HepG2 (cell line): ENCODE results near the gene XRCC5.

Experiments used
- CHD4 ChIP-seq: fragments of 200-600 bp; sonication (generic); IDR thresholded peaks from 2 replicates; pipeline ENCODE4 v1.7.0; 2017; ENCODE audit warnings: mild to moderate bottlenecking, low read length, borderline replicate concordance
- MEIS1 ChIP-seq: sonication (generic); formaldehyde crosslinking; IDR thresholded peaks from 2 replicates; pipeline ENCODE4 v1.9.0; 2021; ENCODE audit warnings: mild to moderate bottlenecking, missing genetic modification reagents, moderate library complexity, borderline replicate concordance
- POLR2AphosphoS5 ChIP-seq: IDR thresholded peaks from 2 replicates; pipeline ENCODE4 v1.6.1; 2012; ENCODE audit warnings: low read depth, low read length
- REST ChIP-seq, 2 experiments: IDR thresholded peaks; 2 replicates each; pipeline ENCODE4 v1.6.1; 2011 to 2012; ENCODE audit warnings: low read length in 2 of 2, borderline replicate concordance in 1 of 2, low read depth in 1 of 2, mild to moderate bottlenecking in 1 of 2, moderate library complexity in 1 of 2
- SETDB1 ChIP-seq: sonication (generic); formaldehyde crosslinking; IDR thresholded peaks from 2 replicates; pipeline ENCODE4 v1.5.1; 2020; ENCODE audit warnings: missing genetic modification reagents, mild to moderate bottlenecking, borderline replicate concordance
- SMC3 ChIP-seq: IDR thresholded peaks from 2 replicates; pipeline ENCODE4 v1.6.1; 2011; ENCODE audit warnings: low read length, improper control_type of control experiment
- THYN1 ChIP-seq: sonication (generic); formaldehyde crosslinking; IDR thresholded peaks from 2 replicates; pipeline ENCODE4 v1.8.1; 2023; ENCODE audit warnings: low read depth, mild to moderate bottlenecking, moderate library complexity, missing genetic modification reagents, borderline replicate concordance
- TF ChIP-seq, protein P1 (sequence below), 2 experiments: sonication (generic) in 1 of 2; formaldehyde crosslinking in 1 of 2; IDR thresholded peaks; 2 replicates each; pipeline versions ENCODE4 v1.5.1 to v1.6.1; 2011 to 2020; ENCODE audit warnings: borderline replicate concordance in 1 of 2, low read depth in 1 of 2, low read length in 1 of 2, mild to moderate bottlenecking in 1 of 2, missing genetic modification reagents in 1 of 2, moderate library complexity in 1 of 2
- TF ChIP-seq, protein P2 (sequence below): sonication (generic); formaldehyde crosslinking; IDR thresholded peaks from 2 replicates; pipeline ENCODE4 v1.8.1; 2022; ENCODE audit warnings: mild to moderate bottlenecking, missing genetic modification reagents
- TF ChIP-seq, protein P3 (sequence below): sonication (generic); formaldehyde crosslinking; IDR thresholded peaks from 2 replicates; pipeline ENCODE4 v1.5.0; 2020; ENCODE audit warnings: mild to moderate bottlenecking, missing genetic modification reagents, moderate library complexity
- TF ChIP-seq, protein P4 (sequence below): sonication (generic); formaldehyde crosslinking; IDR thresholded peaks from 2 replicates; pipeline ENCODE4 v1.4.0; 2020; ENCODE audit warnings: low read depth, mild to moderate bottlenecking, missing genetic modification reagents
- TF ChIP-seq, protein P5 (sequence below): sonication (generic); formaldehyde crosslinking; IDR thresholded peaks from 2 replicates; pipeline ENCODE4 v1.4.0; 2020; ENCODE audit warnings: missing genetic modification reagents

- no peak for TF ChIP-seq THYN1 (CRISPR knock-in tag)
- no peak for TF ChIP-seq CHD4
- TF ChIP-seq, protein P1, sequence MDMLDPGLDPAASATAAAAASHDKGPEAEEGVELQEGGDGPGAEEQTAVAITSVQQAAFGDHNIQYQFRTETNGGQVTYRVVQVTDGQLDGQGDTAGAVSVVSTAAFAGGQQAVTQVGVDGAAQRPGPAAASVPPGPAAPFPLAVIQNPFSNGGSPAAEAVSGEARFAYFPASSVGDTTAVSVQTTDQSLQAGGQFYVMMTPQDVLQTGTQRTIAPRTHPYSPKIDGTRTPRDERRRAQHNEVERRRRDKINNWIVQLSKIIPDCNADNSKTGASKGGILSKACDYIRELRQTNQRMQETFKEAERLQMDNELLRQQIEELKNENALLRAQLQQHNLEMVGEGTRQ (IDR thresholded peaks at IDR 0.05; ENCODE audit: low read depth, low read length), result no peak
- TF ChIP-seq, protein P1 (CRISPR knock-in tag; IDR thresholded peaks at IDR 0.05; ENCODE audit: borderline replicate concordance), result no peak
- no peak for TF ChIP-seq REST (IDR thresholded peaks at IDR 0.05; ENCODE audit: borderline replicate concordance in 1 of 2, low read depth in 1 of 2, low read length in 2 of 2)
- TF ChIP-seq POLR2AphosphoS5, result no peak
- TF ChIP-seq, protein P2, sequence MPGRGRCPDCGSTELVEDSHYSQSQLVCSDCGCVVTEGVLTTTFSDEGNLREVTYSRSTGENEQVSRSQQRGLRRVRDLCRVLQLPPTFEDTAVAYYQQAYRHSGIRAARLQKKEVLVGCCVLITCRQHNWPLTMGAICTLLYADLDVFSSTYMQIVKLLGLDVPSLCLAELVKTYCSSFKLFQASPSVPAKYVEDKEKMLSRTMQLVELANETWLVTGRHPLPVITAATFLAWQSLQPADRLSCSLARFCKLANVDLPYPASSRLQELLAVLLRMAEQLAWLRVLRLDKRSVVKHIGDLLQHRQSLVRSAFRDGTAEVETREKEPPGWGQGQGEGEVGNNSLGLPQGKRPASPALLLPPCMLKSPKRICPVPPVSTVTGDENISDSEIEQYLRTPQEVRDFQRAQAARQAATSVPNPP (CRISPR knock-in tag), result no peak
- TF ChIP-seq, protein P3, sequence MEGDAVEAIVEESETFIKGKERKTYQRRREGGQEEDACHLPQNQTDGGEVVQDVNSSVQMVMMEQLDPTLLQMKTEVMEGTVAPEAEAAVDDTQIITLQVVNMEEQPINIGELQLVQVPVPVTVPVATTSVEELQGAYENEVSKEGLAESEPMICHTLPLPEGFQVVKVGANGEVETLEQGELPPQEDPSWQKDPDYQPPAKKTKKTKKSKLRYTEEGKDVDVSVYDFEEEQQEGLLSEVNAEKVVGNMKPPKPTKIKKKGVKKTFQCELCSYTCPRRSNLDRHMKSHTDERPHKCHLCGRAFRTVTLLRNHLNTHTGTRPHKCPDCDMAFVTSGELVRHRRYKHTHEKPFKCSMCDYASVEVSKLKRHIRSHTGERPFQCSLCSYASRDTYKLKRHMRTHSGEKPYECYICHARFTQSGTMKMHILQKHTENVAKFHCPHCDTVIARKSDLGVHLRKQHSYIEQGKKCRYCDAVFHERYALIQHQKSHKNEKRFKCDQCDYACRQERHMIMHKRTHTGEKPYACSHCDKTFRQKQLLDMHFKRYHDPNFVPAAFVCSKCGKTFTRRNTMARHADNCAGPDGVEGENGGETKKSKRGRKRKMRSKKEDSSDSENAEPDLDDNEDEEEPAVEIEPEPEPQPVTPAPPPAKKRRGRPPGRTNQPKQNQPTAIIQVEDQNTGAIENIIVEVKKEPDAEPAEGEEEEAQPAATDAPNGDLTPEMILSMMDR (CRISPR knock-in tag), result no peak
- no peak for TF ChIP-seq MEIS1 (CRISPR knock-in tag)
- no peak for TF ChIP-seq SETDB1
- TF ChIP-seq SMC3, result no peak
- TF ChIP-seq, protein P4, sequence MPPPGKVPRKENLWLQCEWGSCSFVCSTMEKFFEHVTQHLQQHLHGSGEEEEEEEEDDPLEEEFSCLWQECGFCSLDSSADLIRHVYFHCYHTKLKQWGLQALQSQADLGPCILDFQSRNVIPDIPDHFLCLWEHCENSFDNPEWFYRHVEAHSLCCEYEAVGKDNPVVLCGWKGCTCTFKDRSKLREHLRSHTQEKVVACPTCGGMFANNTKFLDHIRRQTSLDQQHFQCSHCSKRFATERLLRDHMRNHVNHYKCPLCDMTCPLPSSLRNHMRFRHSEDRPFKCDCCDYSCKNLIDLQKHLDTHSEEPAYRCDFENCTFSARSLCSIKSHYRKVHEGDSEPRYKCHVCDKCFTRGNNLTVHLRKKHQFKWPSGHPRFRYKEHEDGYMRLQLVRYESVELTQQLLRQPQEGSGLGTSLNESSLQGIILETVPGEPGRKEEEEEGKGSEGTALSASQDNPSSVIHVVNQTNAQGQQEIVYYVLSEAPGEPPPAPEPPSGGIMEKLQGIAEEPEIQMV (CRISPR knock-in tag), result no peak
- TF ChIP-seq, protein P5, sequence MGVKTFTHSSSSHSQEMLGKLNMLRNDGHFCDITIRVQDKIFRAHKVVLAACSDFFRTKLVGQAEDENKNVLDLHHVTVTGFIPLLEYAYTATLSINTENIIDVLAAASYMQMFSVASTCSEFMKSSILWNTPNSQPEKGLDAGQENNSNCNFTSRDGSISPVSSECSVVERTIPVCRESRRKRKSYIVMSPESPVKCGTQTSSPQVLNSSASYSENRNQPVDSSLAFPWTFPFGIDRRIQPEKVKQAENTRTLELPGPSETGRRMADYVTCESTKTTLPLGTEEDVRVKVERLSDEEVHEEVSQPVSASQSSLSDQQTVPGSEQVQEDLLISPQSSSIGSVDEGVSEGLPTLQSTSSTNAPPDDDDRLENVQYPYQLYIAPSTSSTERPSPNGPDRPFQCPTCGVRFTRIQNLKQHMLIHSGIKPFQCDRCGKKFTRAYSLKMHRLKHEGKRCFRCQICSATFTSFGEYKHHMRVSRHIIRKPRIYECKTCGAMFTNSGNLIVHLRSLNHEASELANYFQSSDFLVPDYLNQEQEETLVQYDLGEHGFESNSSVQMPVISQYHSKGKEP, result no peak
Measured at GRCh38 chr2:216188956-216189355, 79.8 kb downstream of the XRCC5 start.
